DMS79 (cell line): ENCODE data around the gene CMYA5.

ENCODE experiments used
- DNase-seq: peaks from one replicate; lab custom pipeline; 2025; lab: John Stamatoyannopoulos, UW

Gene CMYA5

GRCh38 chr5:79793722-79794121 lies 104.1 kb downstream of the CMYA5 start:
- DNase-seq, result no peak

DNA sequence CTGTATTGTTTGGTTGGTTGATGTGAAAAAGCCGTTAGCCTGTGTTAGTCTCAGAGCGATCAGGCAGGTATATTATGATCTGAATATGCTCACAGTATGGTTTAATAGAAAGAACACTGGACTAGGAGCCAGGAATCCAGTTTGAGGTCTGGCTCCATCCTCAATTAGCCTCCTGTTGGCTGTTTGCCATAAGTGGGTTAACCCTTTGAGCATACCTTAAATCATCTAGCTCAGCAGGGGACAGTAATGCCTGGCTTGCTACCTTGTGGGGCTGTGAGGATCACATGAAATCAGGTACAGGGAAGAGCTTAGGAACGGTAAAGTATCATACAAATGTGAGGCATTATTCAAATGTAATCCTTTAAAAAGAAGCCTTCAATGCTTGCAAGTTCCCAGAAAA lies 104.7 kb downstream of the CMYA5 start:
- DNase-seq, result peak; percentile 45

- DNase-seq, result no peak
Observed at GRCh38 chr5:79795764-79796398, 106.2 kb downstream of the CMYA5 start.

DNA sequence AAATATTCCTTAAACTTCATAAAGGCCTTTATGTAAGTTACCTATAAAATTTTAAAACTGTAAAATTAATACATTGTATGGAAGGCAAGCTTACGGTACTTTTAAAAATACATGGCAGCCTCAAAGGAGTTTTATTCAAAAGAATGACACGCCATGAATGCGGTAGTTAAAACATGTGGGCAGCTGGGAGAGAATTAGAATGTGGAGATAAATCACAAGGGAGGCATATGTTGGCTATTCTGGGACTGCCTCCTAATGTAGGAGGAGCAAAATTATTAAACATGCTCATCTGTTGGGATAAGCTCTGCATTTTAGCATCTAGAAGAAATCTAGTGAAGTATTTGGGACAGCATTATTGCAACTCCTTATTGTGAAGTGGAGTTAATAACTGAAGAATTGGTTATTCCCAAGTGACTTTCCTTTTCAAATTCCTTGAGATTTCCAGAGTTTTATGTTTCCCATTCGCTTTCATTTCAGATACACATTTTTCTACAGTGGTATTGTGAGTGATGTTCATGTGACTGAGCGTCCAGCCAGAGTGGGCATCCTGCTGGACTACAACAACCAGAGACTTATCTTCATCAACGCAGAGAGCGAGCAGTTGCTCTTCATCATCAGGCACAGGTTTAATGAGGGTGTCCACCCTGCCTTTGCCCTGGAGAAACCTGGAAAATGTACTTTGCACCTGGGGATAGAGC lies 109.4 kb downstream of the CMYA5 start:
- no peak for DNase-seq

GRCh38 chr5:79800979-79801827 lies 111.6 kb downstream of the CMYA5 start:
- peak; percentile 33 for DNase-seq

DNA sequence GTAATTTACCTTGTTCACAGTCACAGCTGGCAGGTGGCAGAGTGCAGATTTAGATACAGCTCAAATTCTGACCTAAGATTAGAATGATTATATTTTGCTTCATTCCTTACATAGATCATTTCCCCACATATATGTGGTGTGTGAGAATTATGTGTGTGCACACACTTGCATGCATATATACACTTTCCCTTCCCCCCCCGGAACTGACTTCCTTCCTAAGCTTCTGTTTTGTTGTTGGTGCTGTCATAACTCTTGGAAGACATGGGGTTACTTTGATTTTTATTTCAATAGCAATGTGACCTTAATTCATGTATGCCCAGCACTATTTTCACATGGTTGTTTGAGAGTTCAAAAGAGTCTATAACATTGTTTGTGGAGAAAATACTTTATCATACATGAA lies 112.8 kb downstream of the CMYA5 start:
- no peak for DNase-seq

DNA sequence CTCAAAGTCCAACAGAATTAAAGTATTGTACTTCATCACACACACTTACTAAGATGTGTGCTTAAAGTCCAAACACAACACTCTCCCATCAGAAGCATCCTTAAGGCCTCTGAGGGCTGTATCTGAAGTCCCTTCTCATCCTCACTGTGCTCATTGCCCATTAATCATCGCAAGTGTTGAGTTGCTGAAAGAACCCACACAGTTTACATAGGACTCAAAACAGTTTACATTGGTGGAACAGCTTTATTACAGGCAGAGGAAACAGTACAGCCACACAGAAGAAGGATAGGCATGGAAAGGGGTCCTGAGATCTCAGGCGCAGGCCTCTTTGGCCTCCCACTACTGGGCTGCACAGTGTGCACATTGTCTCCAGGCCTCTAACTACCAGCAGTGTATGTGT lies 113.4 kb downstream of the CMYA5 start:
- DNase-seq, result no peak

GRCh38 chr5:79806741-79807140 lies 117.1 kb downstream of the CMYA5 start:
- no peak for DNase-seq

DNA sequence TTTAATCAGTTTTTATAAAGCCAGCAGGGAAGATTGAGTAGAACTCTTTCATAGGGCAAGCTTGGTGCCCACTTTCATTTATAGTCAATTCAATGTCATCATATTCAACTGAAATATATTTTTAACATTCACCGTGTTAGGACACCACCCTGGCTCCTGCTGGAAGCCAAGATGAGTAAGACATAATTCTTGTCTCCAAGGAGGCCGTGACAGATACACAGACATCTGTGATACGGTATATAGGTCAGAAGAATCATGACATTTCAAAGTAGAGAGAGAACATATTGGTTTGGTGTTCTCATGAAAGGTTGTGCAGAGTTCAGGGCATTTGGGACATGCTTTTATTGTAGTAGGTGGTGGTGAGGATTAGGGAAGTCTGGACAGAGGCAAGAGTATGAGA lies 120.1 kb downstream of the CMYA5 start:
- no peak for DNase-seq

GRCh38 chr5:79811081-79811480 lies 121.4 kb downstream of the CMYA5 start:
- no peak for DNase-seq

GRCh38 chr5:79811904-79812303 lies 122.3 kb downstream of the CMYA5 start:
- DNase-seq, result no peak

DNA sequence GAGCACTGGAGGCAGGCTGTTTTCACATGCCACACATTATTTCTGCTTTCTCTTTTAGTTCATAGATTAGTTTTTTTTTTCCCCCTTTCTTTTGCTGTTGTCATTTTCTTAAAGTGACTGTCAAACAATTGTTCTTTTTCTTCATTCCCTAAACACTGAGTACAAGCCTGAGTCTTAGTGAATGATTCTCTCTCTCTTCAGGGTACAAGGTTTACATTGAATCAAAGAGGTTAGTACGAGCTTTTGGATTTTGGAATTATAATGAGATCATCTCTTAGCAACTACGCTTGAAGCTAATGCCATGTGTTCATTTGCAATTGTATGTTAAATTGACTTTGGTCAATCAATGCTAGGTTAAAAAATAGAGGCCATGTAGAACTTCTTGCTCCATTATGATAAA lies 125.1 kb downstream of the CMYA5 start:
- DNase-seq, result no peak

GRCh38 chr5:79816014-79816413 lies 126.4 kb downstream of the CMYA5 start:
- DNase-seq, result no peak

- no peak for DNase-seq
Observed at GRCh38 chr5:79820648-79821047, 131.0 kb downstream of the CMYA5 start.

DNA sequence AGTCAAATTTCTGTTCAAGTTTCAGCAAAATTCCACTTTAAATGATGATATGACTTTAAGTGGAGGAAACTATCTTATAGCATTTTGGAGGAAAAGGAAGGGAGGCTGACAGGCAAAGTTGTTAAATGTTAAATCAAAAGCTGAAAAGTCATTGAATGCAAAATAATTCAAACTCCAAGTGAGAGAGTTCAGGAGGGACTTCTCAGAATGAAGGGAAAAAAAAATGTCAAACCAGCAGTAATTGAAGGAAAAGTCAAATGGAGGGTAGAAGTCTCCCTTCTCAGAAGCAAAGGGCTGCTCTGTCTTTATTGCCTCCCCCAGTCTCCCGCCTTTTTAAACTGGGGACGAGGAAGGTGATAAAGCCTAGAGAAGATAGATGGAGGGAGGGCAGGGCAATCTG lies 134.8 kb downstream of the CMYA5 start:
- no peak for DNase-seq

DNA sequence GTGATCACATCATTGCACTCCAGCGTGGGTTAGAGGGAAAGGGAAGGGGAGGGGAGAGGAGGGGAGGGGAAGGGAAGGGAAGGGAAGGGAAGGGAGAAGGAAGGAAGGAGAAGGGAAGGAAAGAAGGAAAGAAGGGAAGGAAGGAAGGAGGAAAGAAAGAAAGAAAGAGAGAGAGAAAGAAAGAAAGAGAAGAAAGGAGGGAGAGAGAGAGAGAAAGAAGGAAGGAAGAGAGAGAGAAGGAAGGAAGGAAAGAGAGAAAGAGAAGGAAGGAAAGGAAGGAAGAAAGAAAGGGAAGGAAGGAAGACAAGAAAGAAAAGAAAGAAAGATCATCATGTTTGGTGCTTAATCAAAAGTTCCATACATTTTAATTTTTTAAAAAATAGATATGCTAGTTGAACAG lies 136.2 kb downstream of the CMYA5 start:
- DNase-seq, result no peak

DNA sequence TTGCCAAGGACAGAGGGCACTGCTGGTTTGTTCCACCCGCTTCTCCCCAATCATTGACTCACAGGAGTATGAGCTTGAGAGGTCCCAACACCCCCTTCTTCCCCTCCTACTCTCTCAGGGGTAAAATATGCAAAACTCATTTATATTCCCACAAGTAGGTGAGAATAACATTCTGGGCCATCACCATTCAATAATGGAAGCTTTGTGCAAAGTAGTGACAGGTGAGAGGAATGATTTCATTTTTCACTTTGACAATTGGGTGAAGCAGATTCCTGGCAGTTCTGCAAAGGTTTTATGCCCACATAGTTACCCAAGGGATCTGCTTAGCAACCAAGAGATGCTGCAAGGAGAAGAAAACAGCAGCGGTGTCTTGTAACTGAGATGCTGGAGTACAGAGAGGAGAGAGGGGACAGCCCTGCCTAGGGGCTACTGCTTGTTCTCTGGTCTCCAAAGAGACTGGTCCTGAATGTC lies 137.6 kb downstream of the CMYA5 start:
- no peak for DNase-seq

GRCh38 chr5:79829260-79829659 lies 139.6 kb downstream of the CMYA5 start:
- no peak for DNase-seq

GRCh38 chr5:79831381-79832309 lies 142.0 kb downstream of the CMYA5 start:
- DNase-seq, result no peak

- no peak for DNase-seq
Observed at GRCh38 chr5:79832911-79833310, 143.3 kb downstream of the CMYA5 start.

- no peak for DNase-seq
Observed at GRCh38 chr5:79834098-79834753, 144.6 kb downstream of the CMYA5 start.
